HCT116 (cell line): Measurements from ENCODE around the gene DCHS2. TPM values are rescaled to one million over a fixed set of nuclear protein-coding genes. Genes with fewer than 3 reads are reported as not detected.

Experiments
- ATAC-seq: fragments of 200-7000 bp; cut with Tn5 transposase; 2 replicates; pipeline ENCODE4 v1.9.1; 2020; ENCODE audit warnings: mild to moderate bottlenecking, moderate library complexity
- BruUV-seq: library from RNA; stranded (reverse); fragments of 400-500 nt; replicated peaks from 2 replicates; lab custom pipeline; 2021; lab: Mats Ljungman, UMichigan
- CTCF ChIA-PET: fragments of 300-600 bp; sonication (Branson Sonifier 250); formaldehyde crosslinking; loops from one replicate; lab custom pipeline; 2021; ENCODE audit warnings: antibody characterized with exemption; lab: Charles Lee
- POLR2A ChIA-PET: fragments of 300-600, 350-600 bp; sonication (Branson Sonifier 250); formaldehyde crosslinking; loops from one replicate; lab custom pipeline; 2021; ENCODE audit warnings: antibody characterized with exemption; lab: Charles Lee
- RAD21 ChIA-PET, 2 experiments: fragments of 300-600 bp; sonication (Branson Sonifier 250); formaldehyde crosslinking; loops; one replicate each; lab custom pipeline; 2023; ENCODE audit warnings: low total read pairs in 2 of 2; ENCODE audit not compliant: uncharacterized antibody in 2 of 2, unreplicated experiment in 2 of 2, low non-redundant PET in 1 of 2; lab: Charles Lee
- DNase-seq: peaks from one replicate; pipeline ENCODE4 v3.0.0-alpha.2; 2010; ENCODE audit warnings: low read depth, low spot score
- H2AFZ ChIP-seq: fragments of 200-600 bp; shearing (Covaris generic), sonication (generic); 2 replicates; pipeline ENCODE4 v1.6.1; 2017; ENCODE audit warnings: low read depth, mixed run types, mixed read lengths, antibody characterized with exemption, low read length; ENCODE audit not compliant: poor library complexity, severe bottlenecking
- H3K27ac ChIP-seq: 2 replicates; pipeline ENCODE4 v1.5.1; 2012; ENCODE audit warnings: low read depth, low read length
- H3K27me3 ChIP-seq: fragments of 200-600 bp; sonication (generic); 2 replicates; pipeline ENCODE4 v1.6.1; 2016; ENCODE audit warnings: mixed run types, low read length, mixed read lengths; ENCODE audit not compliant: insufficient read depth
- H3K36me3 ChIP-seq, 2 experiments: fragments of 200-500 bp in 1 of 2; fragments of 200-600 bp in 1 of 2; sonication (Bioruptor generic) in 1 of 2; sonication (generic) in 1 of 2; 2 replicates each; pipeline versions ENCODE4 v1.5.1 to v1.6.1; 2014 to 2016; ENCODE audit warnings: low read length in 2 of 2, inconsistent platforms in 1 of 2, mixed read lengths in 1 of 2, mixed run types in 1 of 2; ENCODE audit not compliant: insufficient read depth in 2 of 2, control insufficient read depth in 1 of 2
- H3K4me1 ChIP-seq, 2 experiments: fragments of 200-600 bp in 1 of 2; sonication (generic) in 1 of 2; 2 replicates each; pipeline versions ENCODE4 v1.5.1 to v1.6.1; 2012 to 2017; ENCODE audit warnings: low read length in 2 of 2, inconsistent platforms in 1 of 2, mild to moderate bottlenecking in 1 of 2, mixed read lengths in 1 of 2, mixed run types in 1 of 2, moderate library complexity in 1 of 2; ENCODE audit not compliant: insufficient read depth in 2 of 2, control insufficient read depth in 1 of 2
- H3K4me2 ChIP-seq: fragments of 200-600 bp; sonication (generic); 2 replicates; pipeline ENCODE4 v1.6.1; 2017; ENCODE audit warnings: mixed run types, low read length, mixed read lengths
- H3K4me3 ChIP-seq, 2 experiments: fragments of 200-600 bp in 1 of 2; sonication (generic) in 1 of 2; replicated peaks in 1 of 2; 2 replicates each; pipeline ENCODE4 v1.5.1; 2011 to 2016; ENCODE audit warnings: low read length in 2 of 2, control low read depth in 1 of 2, low read depth in 1 of 2, mild to moderate bottlenecking in 1 of 2, mixed read lengths in 1 of 2, mixed run types in 1 of 2
- H3K79me2 ChIP-seq: fragments of 200-600 bp; sonication (generic); 2 replicates; pipeline ENCODE4 v1.6.1; 2017; ENCODE audit warnings: mild to moderate bottlenecking, mixed run types, low read length, moderate library complexity, mixed read lengths; ENCODE audit not compliant: insufficient read depth
- H3K9ac ChIP-seq: fragments of 200-600 bp; sonication (generic); 2 replicates; pipeline ENCODE4 v1.6.1; 2016; ENCODE audit warnings: low read length, mixed read lengths
- H3K9me2 ChIP-seq: fragments of 200-600 bp; sonication (generic), shearing (Covaris generic); 2 replicates; pipeline ENCODE4 v1.6.1; 2017; ENCODE audit warnings: mixed run types, mild to moderate bottlenecking, moderate library complexity; ENCODE audit not compliant: insufficient read depth
- H3K9me3 ChIP-seq, 2 experiments: fragments of 200-500 bp in 1 of 2; fragments of 200-600 bp in 1 of 2; sonication (Bioruptor generic) in 1 of 2; sonication (generic) in 1 of 2; 2 replicates each; pipeline ENCODE4 v1.6.1; 2014 to 2017; ENCODE audit warnings: low read length in 2 of 2, mixed read lengths in 2 of 2, inconsistent platforms in 1 of 2, low read depth in 1 of 2, mild to moderate bottlenecking in 1 of 2, mixed run types in 1 of 2, moderate library complexity in 1 of 2; ENCODE audit not compliant: control insufficient read depth in 1 of 2, insufficient read depth in 1 of 2
- H4K20me1 ChIP-seq: fragments of 200-600 bp; sonication (generic), shearing (Covaris generic); 2 replicates; pipeline ENCODE4 v1.6.1; 2017; ENCODE audit warnings: mixed run types, mild to moderate bottlenecking, moderate library complexity; ENCODE audit not compliant: insufficient read depth
- CBX3 ChIP-seq: IDR thresholded peaks from 2 replicates; pipeline ENCODE4 v1.6.1; 2012; ENCODE audit warnings: low read depth
- CTCF ChIP-seq, 3 experiments: fragments of 200-600 bp in 1 of 3; sonication (generic) in 1 of 3; IDR thresholded peaks in 2 of 3; conservative IDR thresholded peaks in 1 of 3; 2 replicates each; pipeline ENCODE4 v1.5.1; 2012 to 2017; ENCODE audit warnings: low read depth in 2 of 3, low read length in 2 of 3, antibody characterized with exemption in 1 of 3, borderline replicate concordance in 1 of 3, control low read depth in 1 of 3, mild to moderate bottlenecking in 1 of 3, mixed read lengths in 1 of 3, mixed run types in 1 of 3, moderate library complexity in 1 of 3; ENCODE audit not compliant: insufficient read depth in 1 of 3
- ELF1 ChIP-seq: IDR thresholded peaks from 2 replicates; pipeline ENCODE4 v1.6.1; 2012; ENCODE audit warnings: low read depth, borderline replicate concordance
- EZH2 ChIP-seq: fragments of 200-600 bp; sonication (generic); IDR thresholded peaks from 2 replicates; pipeline ENCODE4 v1.6.1; 2017; ENCODE audit warnings: antibody characterized with exemption, mixed run types
- EZH2phosphoT487 ChIP-seq: fragments of 200-600 bp; IDR thresholded peaks from 2 replicates; pipeline ENCODE4 v1.6.1; 2018; ENCODE audit warnings: antibody characterized with exemption, borderline replicate concordance
- FOSL1 ChIP-seq: IDR thresholded peaks from 2 replicates; pipeline ENCODE4 v1.6.1; 2012; ENCODE audit warnings: low read depth
- JUND ChIP-seq: IDR thresholded peaks from 2 replicates; pipeline ENCODE4 v1.6.1; 2012
- MAX ChIP-seq: IDR thresholded peaks from 2 replicates; pipeline ENCODE4 v1.6.1; 2012
- POLR2AphosphoS5 ChIP-seq: IDR thresholded peaks from 2 replicates; pipeline ENCODE4 v1.6.1; 2011; ENCODE audit warnings: mild to moderate bottlenecking, low read depth, low read length, moderate library complexity
- RAD21 ChIP-seq: IDR thresholded peaks from 2 replicates; pipeline ENCODE4 v1.6.1; 2012; ENCODE audit warnings: low read depth, mild to moderate bottlenecking
- REST ChIP-seq: IDR thresholded peaks from 2 replicates; pipeline ENCODE4 v1.6.1; 2012; ENCODE audit warnings: low read depth
- SRF ChIP-seq: IDR thresholded peaks from 2 replicates; pipeline ENCODE4 v1.6.1; 2012; ENCODE audit warnings: low read depth
- TCF7L2 ChIP-seq: IDR thresholded peaks from 2 replicates; pipeline ENCODE4 v1.7.0; 2011; ENCODE audit warnings: borderline replicate concordance, inconsistent platforms; ENCODE audit not compliant: insufficient read depth, insufficient read length; ENCODE audit errors: extremely low read depth
- YY1 ChIP-seq: IDR thresholded peaks from 2 replicates; pipeline ENCODE4 v1.6.1; 2011; ENCODE audit warnings: low read length, low read depth, moderate library complexity, mild to moderate bottlenecking; ENCODE audit not compliant: insufficient replicate concordance; ENCODE audit errors: extremely low read depth
- ZFX ChIP-seq: fragments of 450-650 bp; IDR thresholded peaks from 2 replicates; pipeline ENCODE4 v1.6.1; 2017
- ZNF274 ChIP-seq: fragments of 200-500 bp; sonication (Bioruptor generic); IDR thresholded peaks from 2 replicates; pipeline ENCODE4 v1.6.1; 2014; ENCODE audit warnings: mild to moderate bottlenecking, low read depth, low read length, inconsistent platforms
- intact Hi-C: fragments of 100-400 bp; cut with micrococcal nuclease; formaldehyde crosslinking; loops from 2 replicates; pipeline ENCODE4 v1.10.0; 2022
- total RNA-seq: library from RNA; stranded (reverse); gene quantifications from one replicate; pipeline ENCODE4 v1.2.1, GENCODE V29; 2021; ENCODE audit not compliant: unreplicated experiment

Gene DCHS2
- total RNA-seq, 1 experiment from 2014 or later: 0.05 TPM

GRCh38 chr4:154441124-154441523, 50.5 kb downstream of the DCHS2 start:
- intact Hi-C loops: no loop called here
- H3K9me3 ChIP-seq: no peaks in the 10 kb centered on the region
- no peak overlapping the region for H3K9ac ChIP-seq
- H3K79me2 ChIP-seq: no peaks in the 10 kb centered on the region
- POLR2A ChIA-PET: no interaction called here
- H3K9me2 ChIP-seq: no peaks in the 10 kb centered on the region
- H3K4me3 ChIP-seq: no peak overlapping the region
- no peaks in the 10 kb centered on the region for H3K36me3 ChIP-seq
- ATAC-seq (no peak), DNase-seq (no peak)
- no peaks in the 10 kb centered on the region for H4K20me1 ChIP-seq
- CTCF ChIA-PET: no interaction called here
- RAD21 ChIA-PET: no interaction called here
- BruUV-seq: no TSS peak
- no peaks in the 10 kb centered on the region for H3K27me3 ChIP-seq
- no peak for TF ChIP-seq RAD21
- H3K27ac ChIP-seq: no peak overlapping the region
- no peaks in the 10 kb centered on the region for H3K4me1 ChIP-seq
- H2AFZ ChIP-seq: no peak overlapping the region
- H3K4me2 ChIP-seq: no peak overlapping the region

GRCh38 chr4:154439224-154439623, 52.4 kb downstream of the DCHS2 start:
- RAD21 ChIA-PET: no interaction called here
- H3K36me3 ChIP-seq: no peaks in the 10 kb centered on the region
- no peaks in the 10 kb centered on the region for H3K9me3 ChIP-seq
- POLR2A ChIA-PET: no interaction called here
- H3K4me1 ChIP-seq: no peaks in the 10 kb centered on the region
- H3K27me3 ChIP-seq: no peaks in the 10 kb centered on the region
- no peak overlapping the region for H3K4me2 ChIP-seq
- H3K9me2 ChIP-seq: no peaks in the 10 kb centered on the region
- no TSS peak for BruUV-seq
- no peak for ATAC-seq
- CTCF ChIA-PET: interaction anchor here (1.2 kb wide), 1 partner anchor 67 kb away, joined by 4 read pairs; no protein-coding TSS in a partner anchor
- no peaks in the 10 kb centered on the region for H3K79me2 ChIP-seq
- H4K20me1 ChIP-seq: no peaks in the 10 kb centered on the region
- H2AFZ ChIP-seq: no peak overlapping the region
- no peak overlapping the region for H3K9ac ChIP-seq
- H3K4me3 ChIP-seq: no peak overlapping the region
- H3K27ac ChIP-seq: no peak overlapping the region
- intact Hi-C loops: no loop called here
- DNase-seq: no peak
- TF ChIP-seq YY1 (no peak), CBX3 (no peak), REST (no peak), MAX (no peak), TCF7L2 (no peak), EZH2 (no peak), CTCF (IDR thresholded peaks at IDR 0.05 in 2 of 3, conservative IDR thresholded peaks at IDR 0.05 in 1 of 3; ENCODE audit: borderline replicate concordance in 1 of 3, insufficient read depth in 1 of 3, low read depth in 2 of 3, low read length in 2 of 3) (no peak), FOSL1 (no peak), JUND (no peak), ZNF274 (no peak), POLR2AphosphoS5 (no peak), EZH2phosphoT487 (no peak), ZFX (no peak), ELF1 (no peak), RAD21 (no peak), SRF (no peak)
